ENCODE data around the gene STX12.

DNA sequence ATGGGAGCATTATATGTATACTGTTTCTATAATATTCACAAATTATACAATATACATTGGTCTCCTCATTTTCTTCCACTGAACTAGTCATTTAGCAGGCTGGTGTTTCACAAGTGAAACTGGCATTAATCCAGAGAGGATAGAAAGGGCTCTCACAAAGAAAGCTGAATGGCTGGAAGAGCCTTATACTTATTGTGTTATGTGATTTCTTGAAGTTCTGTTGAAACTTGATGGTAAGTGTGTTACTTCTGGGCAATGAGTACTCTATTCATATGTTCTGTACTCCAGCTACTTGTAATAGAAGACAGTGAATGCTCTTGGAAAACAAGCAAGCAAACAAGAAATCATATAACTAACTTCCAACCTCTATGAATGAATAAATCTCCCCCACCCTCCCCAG is 14.9 kb downstream of the STX12 start:
- TF ChIP-seq, protein P1, sequence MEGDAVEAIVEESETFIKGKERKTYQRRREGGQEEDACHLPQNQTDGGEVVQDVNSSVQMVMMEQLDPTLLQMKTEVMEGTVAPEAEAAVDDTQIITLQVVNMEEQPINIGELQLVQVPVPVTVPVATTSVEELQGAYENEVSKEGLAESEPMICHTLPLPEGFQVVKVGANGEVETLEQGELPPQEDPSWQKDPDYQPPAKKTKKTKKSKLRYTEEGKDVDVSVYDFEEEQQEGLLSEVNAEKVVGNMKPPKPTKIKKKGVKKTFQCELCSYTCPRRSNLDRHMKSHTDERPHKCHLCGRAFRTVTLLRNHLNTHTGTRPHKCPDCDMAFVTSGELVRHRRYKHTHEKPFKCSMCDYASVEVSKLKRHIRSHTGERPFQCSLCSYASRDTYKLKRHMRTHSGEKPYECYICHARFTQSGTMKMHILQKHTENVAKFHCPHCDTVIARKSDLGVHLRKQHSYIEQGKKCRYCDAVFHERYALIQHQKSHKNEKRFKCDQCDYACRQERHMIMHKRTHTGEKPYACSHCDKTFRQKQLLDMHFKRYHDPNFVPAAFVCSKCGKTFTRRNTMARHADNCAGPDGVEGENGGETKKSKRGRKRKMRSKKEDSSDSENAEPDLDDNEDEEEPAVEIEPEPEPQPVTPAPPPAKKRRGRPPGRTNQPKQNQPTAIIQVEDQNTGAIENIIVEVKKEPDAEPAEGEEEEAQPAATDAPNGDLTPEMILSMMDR (IDR thresholded peaks at IDR 0.05), result no peak
- TF ChIP-seq EP300 (IDR thresholded peaks at IDR 0.05), result no peak

All from ovary (tissue), 3 donors.